Measurements from ENCODE around the gene COL4A1.

The COL4A1 gene

GRCh38 chr13:110246530-110246929 is 60.4 kb downstream of the COL4A1 start:
- TF ChIP-seq, protein P1, sequence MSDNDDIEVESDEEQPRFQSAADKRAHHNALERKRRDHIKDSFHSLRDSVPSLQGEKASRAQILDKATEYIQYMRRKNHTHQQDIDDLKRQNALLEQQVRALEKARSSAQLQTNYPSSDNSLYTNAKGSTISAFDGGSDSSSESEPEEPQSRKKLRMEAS (IDR thresholded peaks at IDR 0.05): no peak
- no peak for TF ChIP-seq ZBTB7A (IDR thresholded peaks at IDR 0.05; ENCODE audit: low read depth)
- no peak for TF ChIP-seq TCF12 (IDR thresholded peaks at IDR 0.05; ENCODE audit: low read depth)
- no peak for TF ChIP-seq RAD21 (IDR thresholded peaks at IDR 0.05; ENCODE audit: low read depth)
- no peak for TF ChIP-seq EP300 (IDR thresholded peaks at IDR 0.05; ENCODE audit: borderline replicate concordance)
- no peak for TF ChIP-seq REST (IDR thresholded peaks at IDR 0.05; ENCODE audit: low read depth)
- no peak for TF ChIP-seq CREB1 (IDR thresholded peaks at IDR 0.05; ENCODE audit: low read depth)

- no peak for TF ChIP-seq CREB1 (IDR thresholded peaks at IDR 0.05; ENCODE audit: low read depth)
- TF ChIP-seq USF1 (IDR thresholded peaks at IDR 0.05): no peak
- TF ChIP-seq NFIC (IDR thresholded peaks at IDR 0.05): no peak
- TF ChIP-seq, protein P1 (IDR thresholded peaks at IDR 0.05): no peak
- no peak for TF ChIP-seq TCF12 (IDR thresholded peaks at IDR 0.05; ENCODE audit: low read depth)
- TF ChIP-seq EP300 (IDR thresholded peaks at IDR 0.05; ENCODE audit: borderline replicate concordance): no peak
- TF ChIP-seq YY1 (IDR thresholded peaks at IDR 0.05; ENCODE audit: low read depth): no peak
- TF ChIP-seq RAD21 (IDR thresholded peaks at IDR 0.05; ENCODE audit: low read depth): no peak
- no peak for TF ChIP-seq REST (IDR thresholded peaks at IDR 0.05; ENCODE audit: low read depth)
- TF ChIP-seq CEBPB (IDR thresholded peaks at IDR 0.05): no peak
- no peak for TF ChIP-seq TAF1 (IDR thresholded peaks at IDR 0.05; ENCODE audit: low read depth)
- TF ChIP-seq EGR1 (IDR thresholded peaks at IDR 0.05): no peak
- TF ChIP-seq FOXM1 (IDR thresholded peaks at IDR 0.05; ENCODE audit: borderline replicate concordance, low read depth): no peak
- TF ChIP-seq TEAD4 (IDR thresholded peaks at IDR 0.05): no peak
- no peak for TF ChIP-seq ZBTB7A (IDR thresholded peaks at IDR 0.05; ENCODE audit: low read depth)
Observed at GRCh38 chr13:110245416-110245899, 61.5 kb downstream of the COL4A1 start.

DNA sequence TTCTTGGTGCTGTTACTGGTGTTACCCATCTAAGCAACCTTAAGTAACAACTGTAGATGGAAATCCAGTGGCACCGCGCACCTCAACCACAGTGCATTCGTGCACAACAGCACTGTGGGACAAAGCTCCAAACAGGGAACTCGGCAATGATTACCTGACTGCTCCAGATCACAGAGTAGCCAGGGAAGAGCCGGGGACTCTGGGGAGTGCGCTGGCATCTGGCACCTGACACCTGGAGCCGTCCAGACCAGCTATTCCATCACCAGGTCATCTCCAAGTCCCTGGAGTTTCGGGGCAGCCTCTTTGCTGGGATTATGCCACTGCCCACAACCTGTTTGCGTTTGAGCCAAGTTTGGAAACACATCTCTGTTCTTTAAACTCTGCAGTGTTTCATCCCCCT is 62.0 kb downstream of the COL4A1 start:
- TF ChIP-seq YY1 (IDR thresholded peaks at IDR 0.05; ENCODE audit: low read depth) (no peak), NFIC (IDR thresholded peaks at IDR 0.05) (no peak), TCF12 (IDR thresholded peaks at IDR 0.05; ENCODE audit: low read depth) (no peak), TEAD4 (IDR thresholded peaks at IDR 0.05) (no peak), REST (IDR thresholded peaks at IDR 0.05; ENCODE audit: low read depth) (no peak), CEBPB (IDR thresholded peaks at IDR 0.05) (no peak), RAD21 (IDR thresholded peaks at IDR 0.05; ENCODE audit: low read depth) (no peak), ZBTB7A (IDR thresholded peaks at IDR 0.05; ENCODE audit: low read depth) (no peak), EP300 (IDR thresholded peaks at IDR 0.05; ENCODE audit: borderline replicate concordance) (no peak), EGR1 (IDR thresholded peaks at IDR 0.05) (no peak), TAF1 (IDR thresholded peaks at IDR 0.05; ENCODE audit: low read depth) (no peak), USF1 (IDR thresholded peaks at IDR 0.05) (no peak), CREB1 (IDR thresholded peaks at IDR 0.05; ENCODE audit: low read depth) (no peak)
- TF ChIP-seq, protein P1 (IDR thresholded peaks at IDR 0.05): no peak

- TF ChIP-seq YY1 (IDR thresholded peaks at IDR 0.05; ENCODE audit: low read depth) (no peak), REST (IDR thresholded peaks at IDR 0.05; ENCODE audit: low read depth) (no peak), RAD21 (IDR thresholded peaks at IDR 0.05; ENCODE audit: low read depth) (no peak), CEBPB (IDR thresholded peaks at IDR 0.05) (no peak), USF1 (IDR thresholded peaks at IDR 0.05) (no peak), ZBTB7A (IDR thresholded peaks at IDR 0.05; ENCODE audit: low read depth) (no peak), TAF1 (IDR thresholded peaks at IDR 0.05; ENCODE audit: low read depth) (no peak)
- TF ChIP-seq, protein P1 (IDR thresholded peaks at IDR 0.05): no peak
Observed at GRCh38 chr13:110244071-110244830, 62.7 kb downstream of the COL4A1 start.

All from Ishikawa (cell line).